GM21515 (cell line): Measurements from ENCODE around the gene SLC45A3.
"Not testable (repeated sequence)": the region's sequence is repeated elsewhere in the genome, so short reads cannot be mapped to it uniquely, and the experiment has no call there.

Experiments
- ATAC-seq: cut with Tn5 transposase; IDR thresholded peaks from one replicate; pipeline ENCODE4 v1.9.1; 2021; ENCODE audit not compliant: unreplicated experiment

Gene SLC45A3

DNA sequence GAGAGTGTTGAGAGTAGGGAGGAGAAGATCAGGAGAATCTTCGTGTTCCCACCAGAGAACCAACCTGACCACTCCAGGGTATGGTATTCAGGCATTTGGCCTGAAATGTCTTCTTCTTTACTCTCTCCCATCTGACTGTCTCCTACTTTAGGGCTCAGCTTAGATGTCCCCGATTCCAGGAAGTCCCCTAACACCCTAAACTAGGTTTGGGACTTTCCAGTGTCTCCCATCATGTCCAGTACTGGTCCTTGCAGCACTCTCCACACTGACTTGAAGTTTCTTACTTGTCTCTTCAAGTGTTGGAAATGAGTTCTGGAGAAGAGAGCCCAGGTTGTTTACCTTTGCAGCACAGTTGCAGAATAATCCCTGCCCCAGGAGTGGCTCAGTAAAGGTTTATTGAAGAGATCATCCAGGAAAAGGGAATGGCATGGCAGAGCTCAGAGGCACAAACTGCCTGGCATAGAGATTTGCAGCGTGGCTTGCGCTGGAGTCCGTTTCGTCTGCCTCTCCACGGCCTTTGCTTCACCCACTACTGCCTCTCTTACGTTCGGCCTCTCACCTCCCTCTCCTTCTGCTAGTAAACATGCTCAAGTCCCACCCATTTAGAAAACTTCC, 42.3 kb downstream of the SLC45A3 start:
- ATAC-seq: no peak

GRCh38 chr1:205636732-205637131, 43.6 kb downstream of the SLC45A3 start:
- ATAC-seq: no peak

DNA sequence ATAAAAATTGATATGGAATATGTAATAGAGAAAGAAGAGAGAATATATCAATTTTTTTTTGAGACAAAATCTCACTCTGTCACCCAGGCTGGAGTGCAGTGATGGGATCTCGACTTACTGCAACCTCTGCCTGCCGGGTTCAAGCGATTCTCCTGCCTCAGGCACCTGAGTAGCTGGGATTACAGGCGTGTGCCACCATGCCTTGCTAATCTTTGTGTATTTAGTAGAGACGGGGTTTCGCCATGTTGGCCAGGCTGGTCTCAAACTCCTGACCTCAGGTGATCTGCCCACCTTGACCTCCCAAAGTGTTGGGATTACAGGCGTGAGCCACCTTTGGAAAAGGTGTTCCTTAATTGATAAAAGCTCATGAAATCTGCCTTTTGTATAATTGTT, 44.2 kb downstream of the SLC45A3 start:
- not testable (repeated sequence) for ATAC-seq

DNA sequence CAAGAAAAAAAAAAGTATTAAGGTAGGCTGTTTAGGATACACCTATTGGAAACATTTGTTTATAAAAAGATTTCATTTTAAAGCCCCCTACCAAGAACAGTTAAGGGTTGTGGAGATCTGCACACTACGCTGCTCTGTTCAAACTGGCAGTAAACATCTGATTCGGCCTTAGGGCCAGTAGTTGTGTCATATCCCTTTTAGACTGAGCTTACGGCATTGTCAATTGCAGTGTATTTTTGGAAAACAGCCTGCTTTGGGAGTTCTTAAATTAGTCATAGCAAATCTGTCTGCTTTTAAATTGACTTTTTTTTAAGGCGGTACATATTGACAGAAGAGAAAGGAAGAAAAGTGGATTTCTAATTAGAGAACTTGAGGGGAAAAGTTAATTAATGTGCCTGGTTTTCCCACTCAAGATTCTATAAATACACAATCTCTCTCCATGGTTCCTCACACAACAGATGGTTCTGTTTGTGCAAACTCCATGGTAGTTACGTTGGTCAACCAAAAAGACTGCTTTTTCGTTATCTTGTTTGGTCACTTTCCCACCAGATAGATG, 46.8 kb downstream of the SLC45A3 start:
- no peak for ATAC-seq

- ATAC-seq: no peak
Measured at GRCh38 chr1:205632669-205633169, 47.6 kb downstream of the SLC45A3 start.

GRCh38 chr1:205631768-205632668, 48.3 kb downstream of the SLC45A3 start, which contains the start of gene ELK4:
Gene ELK4, minus strand, starts transcription at chr1:205632011. Its CDS starts 8,129 bp downstream, at chr1:205623882.
- peak; percentile 75 for ATAC-seq

- peak; percentile 64 for ATAC-seq
Measured at GRCh38 chr1:205631010-205631767, 49.1 kb downstream of the SLC45A3 start.

DNA sequence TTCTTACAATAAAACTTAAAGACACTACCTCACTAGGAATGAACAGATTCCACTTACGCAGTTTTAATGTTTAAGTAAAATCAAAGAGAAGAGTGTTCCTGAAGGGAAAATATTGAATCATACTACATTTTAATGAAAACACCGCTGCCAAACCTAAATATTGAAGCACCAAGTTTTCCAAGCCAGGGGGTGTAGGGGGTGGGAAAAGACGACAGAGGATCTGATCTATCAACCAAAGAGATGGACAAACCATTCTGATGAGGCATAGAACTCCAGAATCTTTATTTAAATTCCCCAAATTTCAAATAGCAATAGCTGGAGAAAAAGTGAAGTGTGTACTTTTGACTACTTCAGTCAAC, 49.7 kb downstream of the SLC45A3 start:
- no peak for ATAC-seq

DNA sequence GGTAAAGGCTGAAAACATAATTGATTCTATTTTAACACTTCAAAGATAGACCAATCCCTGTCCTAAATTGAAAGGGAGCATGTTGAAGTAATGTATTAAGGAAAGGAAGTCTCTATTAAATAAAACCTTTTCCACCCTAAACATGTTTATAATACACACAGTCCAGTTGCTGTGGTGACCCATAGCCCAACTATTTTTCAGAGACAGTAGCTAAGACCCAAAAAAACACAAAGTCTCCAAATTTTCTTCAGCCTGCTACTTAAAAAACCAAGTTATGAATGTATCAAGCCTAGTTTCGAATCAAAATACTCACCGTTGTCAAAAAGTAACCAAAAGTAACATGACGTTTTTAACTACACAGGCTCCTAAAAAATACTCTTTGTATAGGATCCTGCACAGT, 50.1 kb downstream of the SLC45A3 start:
- ATAC-seq: no peak

DNA sequence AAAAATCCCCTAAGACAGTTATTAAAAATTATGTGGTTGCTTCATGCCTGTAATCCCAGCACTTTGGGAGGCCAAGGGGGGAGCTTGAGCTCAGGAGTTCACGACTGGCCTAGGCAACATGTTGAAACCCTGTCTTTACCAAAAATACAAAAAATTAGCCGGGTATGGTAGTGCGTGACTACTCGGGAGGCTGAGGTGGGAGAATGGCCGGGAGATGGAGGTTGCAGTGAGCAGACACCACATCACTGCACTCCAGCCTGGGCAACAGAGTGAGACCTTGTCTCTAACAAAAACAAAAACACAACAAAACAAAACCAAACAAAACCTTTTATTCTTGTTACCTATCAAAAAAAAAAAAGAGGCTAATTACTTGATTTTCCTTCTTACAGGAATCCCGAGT, 50.6 kb downstream of the SLC45A3 start:
- ATAC-seq: no peak

DNA sequence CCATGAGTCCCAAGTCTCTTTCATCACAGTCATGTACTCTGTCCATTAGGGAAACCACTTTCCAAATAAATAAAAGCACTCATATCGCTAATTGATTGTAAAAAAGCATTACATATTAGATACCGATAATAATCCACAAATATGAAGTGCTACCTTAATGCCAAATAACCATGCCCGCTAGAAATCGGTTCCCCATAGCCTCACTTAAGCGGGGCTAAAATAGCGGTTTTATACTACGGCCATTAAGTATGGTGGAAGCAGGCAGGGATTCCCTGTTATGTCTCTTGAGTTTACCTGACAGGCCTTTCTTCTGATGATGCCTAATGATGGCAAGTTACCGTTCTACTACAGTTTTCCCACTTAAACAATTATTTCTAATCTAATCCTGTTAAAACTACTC, 52.4 kb downstream of the SLC45A3 start:
- ATAC-seq: no peak

- no peak for ATAC-seq
Measured at GRCh38 chr1:205626216-205626615, 54.1 kb downstream of the SLC45A3 start.

GRCh38 chr1:205623646-205624045, 56.7 kb downstream of the SLC45A3 start:
- no peak for ATAC-seq

GRCh38 chr1:205620269-205620668, 60.0 kb downstream of the SLC45A3 start:
- no peak for ATAC-seq

GRCh38 chr1:205619376-205619775, 60.9 kb downstream of the SLC45A3 start:
- no peak for ATAC-seq

DNA sequence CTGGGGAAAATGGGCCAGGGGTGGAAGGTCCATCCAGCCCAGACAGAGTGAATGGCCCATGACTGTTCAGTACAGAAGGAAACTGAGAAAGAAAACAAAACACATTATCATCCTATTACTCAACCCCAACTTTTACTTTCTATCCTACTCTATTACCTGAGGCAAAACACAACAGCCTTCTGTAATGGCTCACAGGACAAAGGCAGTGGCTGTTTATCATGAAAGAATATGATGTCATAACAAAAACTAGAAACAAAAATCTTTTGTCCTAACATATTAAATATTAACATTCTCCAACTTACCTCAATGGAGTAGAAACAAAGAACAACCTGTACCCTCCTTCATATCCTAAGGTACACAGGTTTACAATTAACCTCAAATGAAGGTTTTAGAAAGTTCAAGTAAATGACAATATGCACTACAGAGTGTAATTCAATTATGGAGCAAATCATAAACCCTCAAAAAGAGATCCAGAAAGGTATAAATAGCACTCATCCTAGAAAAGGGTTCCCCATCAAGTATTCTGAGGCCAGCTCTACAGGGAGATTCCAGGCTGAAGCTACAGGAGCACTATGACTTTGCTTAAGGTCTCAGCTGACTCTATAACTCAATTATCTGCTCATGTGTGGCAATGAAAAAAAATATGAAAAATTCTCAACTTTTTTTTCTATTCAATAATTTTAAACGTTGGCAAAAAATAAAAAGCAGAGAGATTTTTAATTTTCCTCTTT, 63.6 kb downstream of the SLC45A3 start:
- no peak for ATAC-seq

GRCh38 chr1:205615789-205616188, 64.5 kb downstream of the SLC45A3 start:
- no peak for ATAC-seq

DNA sequence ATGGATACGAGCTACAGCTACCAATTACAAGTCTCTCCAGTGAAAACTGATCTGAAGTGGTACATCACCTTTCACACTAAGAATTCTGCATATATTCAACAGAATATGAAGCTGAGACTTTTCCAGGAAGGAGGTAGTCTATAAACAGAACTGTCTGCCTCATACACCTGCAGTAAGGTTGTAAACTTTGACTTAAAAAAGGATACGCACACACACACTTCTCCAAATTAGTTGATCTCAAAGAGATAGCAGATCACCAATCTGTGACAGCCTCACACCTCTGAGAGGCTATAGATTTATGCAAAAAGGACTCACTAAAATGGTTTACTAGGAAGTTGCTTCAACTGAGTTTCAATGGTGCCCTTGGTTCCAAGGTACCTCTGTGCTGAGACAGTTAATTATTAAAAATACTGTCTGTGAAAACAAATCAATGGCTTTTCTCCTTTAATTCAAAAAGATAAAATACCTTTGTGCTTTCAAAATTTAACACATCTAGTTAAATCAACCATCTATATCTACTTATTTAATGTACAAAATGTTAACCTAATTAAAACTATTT, 66.4 kb downstream of the SLC45A3 start:
- ATAC-seq: no peak

DNA sequence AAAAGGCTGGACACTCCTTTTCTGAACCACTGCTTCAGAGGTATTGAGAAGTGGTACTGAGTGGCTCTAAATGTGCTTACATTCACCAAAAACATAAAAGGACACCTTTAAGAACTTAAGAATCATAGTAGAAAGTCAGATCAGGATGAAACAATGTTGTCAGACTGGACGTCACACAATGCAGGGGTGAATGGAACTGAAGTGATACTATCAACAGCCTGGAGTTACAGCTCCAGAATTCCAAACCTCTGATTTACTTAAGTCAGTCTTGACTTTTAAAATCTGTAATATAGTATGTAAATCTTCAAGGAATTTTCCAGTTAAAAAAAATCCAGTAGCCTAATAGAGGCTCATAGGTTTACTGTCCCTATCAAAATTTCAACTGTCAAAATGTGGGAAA, 67.8 kb downstream of the SLC45A3 start:
- ATAC-seq: no peak

DNA sequence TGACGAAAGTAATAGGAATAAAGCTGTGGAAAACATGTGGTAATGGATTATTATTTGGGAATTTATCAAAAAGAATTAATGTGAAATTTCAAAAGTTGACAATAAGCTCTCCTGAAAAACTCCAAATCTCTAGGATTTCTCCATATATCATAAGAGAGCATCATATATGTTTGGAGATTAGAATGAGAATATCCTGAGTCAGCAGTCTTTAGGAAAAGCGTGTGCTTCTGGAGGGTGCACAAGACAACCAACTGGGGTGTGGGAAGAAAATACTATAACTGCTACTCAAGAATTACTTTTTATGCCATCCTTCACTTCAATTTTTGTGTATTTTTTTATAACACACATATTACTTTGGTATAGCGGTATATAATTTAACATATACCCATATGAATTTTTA, 68.2 kb downstream of the SLC45A3 start:
- ATAC-seq: no peak
